PC-9 (cell line): ENCODE results near the gene NRBP1. TPM values are rescaled to one million over a fixed set of nuclear protein-coding genes. Genes with fewer than 3 reads are reported as not detected.

Experiments
- Bru-seq: library from RNA; stranded (reverse); fragments of 400-500 nt; gene quantifications from one replicate; lab custom pipeline; 2021; lab: Mats Ljungman, UMichigan
- BruChase-seq, 2 experiments: library from RNA; stranded (reverse); fragments of 400-500 nt; gene quantifications; one replicate each; lab custom pipeline; 2021; lab: Mats Ljungman, UMichigan
- BruUV-seq: library from RNA; stranded (reverse); fragments of 400-500 nt; replicated peaks from 2 replicates; lab custom pipeline; 2021; lab: Mats Ljungman, UMichigan
- CTCF ChIA-PET: fragments of 300-600 bp; sonication (Branson Sonifier 250); formaldehyde crosslinking; loops from one replicate; lab custom pipeline; 2022; ENCODE audit warnings: antibody characterized with exemption; lab: Charles Lee
- POLR2A ChIA-PET: fragments of 300-600 bp; sonication (Branson Sonifier 250); formaldehyde crosslinking; loops from one replicate; lab custom pipeline; 2022; ENCODE audit warnings: antibody characterized with exemption; ENCODE audit not compliant: unreplicated experiment; lab: Charles Lee
- DNase-seq, 2 experiments: peaks; one replicate each; pipeline versions ENCODE4 v3.0.0 to v3.0.0-alpha.2; 2015 to 2022; ENCODE audit warnings: mixed read lengths in 1 of 2
- H2AFZ ChIP-seq: fragments of 200-600 bp; sonication (generic); 2 replicates; pipeline ENCODE4 v1.8.1; 2017; ENCODE audit warnings: antibody characterized with exemption
- H3F3A ChIP-seq: fragments of 200-600 bp; sonication (generic); 2 replicates; pipeline ENCODE4 v1.8.1; 2017; ENCODE audit warnings: antibody characterized with exemption, mild to moderate bottlenecking, low read depth; ENCODE audit not compliant: insufficient read depth
- H3K27ac ChIP-seq: fragments of 200-600 bp; sonication (generic); 2 replicates; pipeline ENCODE4 v1.6.1; 2016; ENCODE audit warnings: mixed run types
- H3K27me3 ChIP-seq: fragments of 200-600 bp; sonication (generic); 2 replicates; pipeline ENCODE4 v1.6.1; 2016; ENCODE audit warnings: low read depth, mixed run types; ENCODE audit not compliant: insufficient read depth
- H3K36me3 ChIP-seq: fragments of 200-600 bp; sonication (generic); 2 replicates; pipeline ENCODE4 v1.6.1; 2016; ENCODE audit warnings: low read depth, mixed run types
- H3K4me1 ChIP-seq: fragments of 200-600 bp; sonication (generic); replicated peaks from 2 replicates; pipeline ENCODE4 v1.6.1; 2016; ENCODE audit warnings: mixed run types; ENCODE audit not compliant: insufficient read depth
- H3K4me2 ChIP-seq: fragments of 200-600 bp; sonication (generic); 2 replicates; pipeline ENCODE4 v1.6.1; 2017; ENCODE audit warnings: mixed run types
- H3K4me3 ChIP-seq: fragments of 200-600 bp; sonication (generic); 2 replicates; pipeline ENCODE4 v1.6.1; 2016; ENCODE audit warnings: mixed run types
- H3K79me2 ChIP-seq: fragments of 200-600 bp; sonication (generic); 2 replicates; pipeline ENCODE4 v1.6.1; 2017; ENCODE audit warnings: low read depth, mixed run types
- H3K9me2 ChIP-seq: fragments of 200-600 bp; sonication (generic); 2 replicates; pipeline ENCODE4 v1.8.1; 2017; ENCODE audit warnings: mild to moderate bottlenecking; ENCODE audit not compliant: insufficient read depth
- H3K9me3 ChIP-seq: fragments of 200-600 bp; sonication (generic); 2 replicates; pipeline ENCODE4 v1.8.1; 2016; ENCODE audit warnings: low read depth; ENCODE audit not compliant: insufficient read depth
- H4K20me1 ChIP-seq: fragments of 200-600 bp; sonication (generic); 2 replicates; pipeline ENCODE4 v1.8.1; 2017; ENCODE audit not compliant: insufficient read depth
- CTCF ChIP-seq: fragments of 200-600 bp; sonication (generic); conservative IDR thresholded peaks from 2 replicates; pipeline ENCODE4 v1.6.1; 2017; ENCODE audit warnings: mixed run types, antibody characterized with exemption, mild to moderate bottlenecking, moderate library complexity
- EZH2 ChIP-seq: fragments of 200-600 bp; sonication (generic); IDR thresholded peaks from 2 replicates; pipeline ENCODE4 v1.8.0; 2017; ENCODE audit warnings: antibody characterized with exemption, low read depth
- intact Hi-C: fragments of 100-400 bp; cut with micrococcal nuclease; formaldehyde crosslinking; loops from one replicate; pipeline ENCODE4 v1.10.0; 2022; ENCODE audit not compliant: unreplicated experiment
- long read RNA-seq: library from polyadenylated mRNA; stranded (forward); transcript quantifications from one replicate; pipeline ENCODE4 v2.0.0, GENCODE V29; 2022
- total RNA-seq: library from RNA; stranded (reverse); gene quantifications from 2 replicates; pipeline ENCODE4 v1.2.3, GENCODE V29; 2021

The NRBP1 gene
- 67.9 and 83.9 TPM in 2 replicates for total RNA-seq
- Bru-seq, nascent RNA = percentile 83 among the genes with signal in this experiment
- BruChase-seq, experiment 1, labeled RNA remaining after a 2-hour chase = percentile 88 among the genes with signal in this experiment
- percentile 95 among the genes with signal in this experiment for BruChase-seq, experiment 2, labeled RNA remaining after a 6-hour chase
- long read RNA-seq, transcript NRBP1-203 (18 exons, 2,163 nt) = major isoform, 7 of 165 reads
- long read RNA-seq, partial matches to known transcripts = 148 of 165 reads
- long read RNA-seq, other reads (novel, unspliced or antisense) = 10 of 165 reads

- CTCF ChIA-PET = no interaction called here
- H3K4me1 ChIP-seq = peaks cover 27% of the 10 kb centered on the region
- peak within 1 kb of the TSS; percentile 64 for H3K4me3 ChIP-seq
- peaks cover 13% of the 10 kb centered on the region; the same call in 1 of the 2 replicates for H3F3A ChIP-seq
- no TSS peak for BruUV-seq
- H2AFZ ChIP-seq = peak within 1 kb of the TSS; percentile 93
- no peaks in the 10 kb centered on the region for H3K9me2 ChIP-seq
- no peaks in the 10 kb centered on the region for H3K27me3 ChIP-seq
- peaks cover 43% of the 10 kb centered on the region for H3K79me2 ChIP-seq
- peaks cover 7% of the 10 kb centered on the region for H3K36me3 ChIP-seq
- intact Hi-C loops = loop anchor here (1.0 to 5.0 kb wide), 2 partner anchors 19 to 56 kb away; partner anchors contain the start of genes EIF2B4, PPM1G and SNX17
- H3K9me3 ChIP-seq = no peaks in the 10 kb centered on the region
- H3K27ac ChIP-seq = peak within 1 kb of the TSS; percentile 64
- POLR2A ChIA-PET = interaction anchor here (0.5 to 1.2 kb wide), 5 partner anchors 38 to 682 kb away, joined by 3 to 5 read pairs (median 3); partner anchors contain the start of genes CCDC121 and GPN1
- peak within 1 kb of the TSS; percentile 98 for H3K4me2 ChIP-seq
- H4K20me1 ChIP-seq = peaks cover 40% of the 10 kb centered on the region
- peak; percentile 77 to 90 for DNase-seq
- TF ChIP-seq EZH2 (no peak), CTCF (no peak)
Observed at GRCh38 chr2:27428213-27428977, at the start of gene NRBP1. NRBP1 (plus strand) TSS chr2:27428631; CDS start chr2:27433274, 4,643 bp downstream.

GRCh38 chr2:27378809-27379290 is 49.6 kb upstream of the NRBP1 start:
- Histone ChIP-seq H3K79me2 (no peaks in the 10 kb centered on the region), H3K9me2 (no peaks in the 10 kb centered on the region), H3K4me2 (peak overlapping the region; percentile 84), H3K9me3 (no peaks in the 10 kb centered on the region), H3K4me1 (no peaks in the 10 kb centered on the region), H3K4me3 (peak overlapping the region; percentile 57; the same call in 1 of the 2 replicates), H3K27ac (0 out of 2 replicates have a peak overlapping the region, but pooled peaks have one; percentile 12), H3K36me3 (peaks cover 13% of the 10 kb centered on the region; the same call in 1 of the 2 replicates), H2AFZ (no peak overlapping the region), H3K27me3 (no peaks in the 10 kb centered on the region), H4K20me1 (0 out of 2 replicates have a peak, but pooled peaks cover 7% of the 10 kb centered on the region), H3F3A (peaks cover 53% of the 10 kb centered on the region)
- BruUV-seq = no TSS peak
- TF ChIP-seq CTCF (no peak), EZH2 (no peak)
- POLR2A ChIA-PET = no interaction called here
- CTCF ChIA-PET = no interaction called here
- intact Hi-C loops = no loop called here
- DNase-seq = no peak

GRCh38 chr2:27379383-27379835 is 49.0 kb upstream of the NRBP1 start:
- no peak overlapping the region for H2AFZ ChIP-seq
- H3K27ac ChIP-seq = peak overlapping the region; percentile 12; the same call in 1 of the 2 replicates
- peaks cover 57% of the 10 kb centered on the region for H3F3A ChIP-seq
- H3K79me2 ChIP-seq = no peaks in the 10 kb centered on the region
- ChIA-PET CTCF (no interaction called here), POLR2A (no interaction called here)
- intact Hi-C loops = no loop called here
- TF ChIP-seq EZH2 (no peak), CTCF (no peak)
- H3K4me3 ChIP-seq = peak overlapping the region; percentile 57
- 0 out of 2 replicates have a peak, but pooled peaks cover 7% of the 10 kb centered on the region for H4K20me1 ChIP-seq
- H3K36me3 ChIP-seq = peaks cover 17% of the 10 kb centered on the region; the same call in 1 of the 2 replicates
- H3K4me2 ChIP-seq = peak overlapping the region; percentile 84
- no peaks in the 10 kb centered on the region for H3K4me1 ChIP-seq
- no TSS peak for BruUV-seq
- no peaks in the 10 kb centered on the region for H3K9me2 ChIP-seq
- H3K27me3 ChIP-seq = no peaks in the 10 kb centered on the region
- H3K9me3 ChIP-seq = no peaks in the 10 kb centered on the region
- DNase-seq = no peak
